T-helper 2 cell treated with Interferon-gamma antibody and Interleukin-4, amounts not matched to agents 5 μg/mL and 100 μg/mL, for 36 hours (primary cell): ENCODE data around the gene TMEM61.

Experiments
- DNase-seq: peaks from one replicate; pipeline ENCODE4 v3.0.0; 2021; ENCODE audit warnings: low spot score
- H3K27ac Mint-ChIP-seq: one replicate; pipeline ENCODE4 v1.8.0; 2021; ENCODE audit warnings: mild to moderate bottlenecking, mixed read lengths
- H3K27me3 Mint-ChIP-seq: one replicate; pipeline ENCODE4 v1.8.0; 2021; ENCODE audit warnings: low read depth, mixed read lengths
- H3K36me3 Mint-ChIP-seq: one replicate; pipeline ENCODE4 v1.8.0; 2021; ENCODE audit warnings: low read depth, mixed read lengths
- H3K4me1 Mint-ChIP-seq: one replicate; pipeline ENCODE4 v1.8.0; 2021; ENCODE audit warnings: low read depth, mixed read lengths
- H3K4me3 Mint-ChIP-seq: one replicate; pipeline ENCODE4 v1.8.0; 2022; ENCODE audit warnings: mild to moderate bottlenecking, moderate library complexity, mixed read lengths
- H3K9me3 Mint-ChIP-seq: one replicate; pipeline ENCODE4 v1.8.0; 2021; ENCODE audit warnings: mixed read lengths

Gene TMEM61

GRCh38 chr1:54995835-54996234, 15.4 kb downstream of the TMEM61 start:
- Mint-ChIP-seq H3K36me3 (no peaks in the 10 kb centered on the region), H3K9me3 (peaks cover 5% of the 10 kb centered on the region), H3K27ac (peak overlapping the region; percentile 77), H3K27me3 (peaks cover 39% of the 10 kb centered on the region), H3K4me1 (peaks cover 18% of the 10 kb centered on the region), H3K4me3 (peak overlapping the region; percentile 69)
- DNase-seq: no peak

GRCh38 chr1:54996359-54996868, 16.0 kb downstream of the TMEM61 start:
- peak overlapping the region; percentile 77 for H3K27ac Mint-ChIP-seq

GRCh38 chr1:54996869-54997710, 16.7 kb downstream of the TMEM61 start:
- H3K36me3 Mint-ChIP-seq: no peaks in the 10 kb centered on the region
- peak overlapping the region; percentile 69 for H3K4me3 Mint-ChIP-seq
- no peak for DNase-seq
- H3K27me3 Mint-ChIP-seq: peaks cover 39% of the 10 kb centered on the region
- no peak overlapping the region for H3K27ac Mint-ChIP-seq
- H3K4me1 Mint-ChIP-seq: peaks cover 18% of the 10 kb centered on the region
- H3K9me3 Mint-ChIP-seq: peaks cover 5% of the 10 kb centered on the region

More at GRCh38 chr1:54996359-54996868, 16.0 kb downstream of the TMEM61 start:
- Mint-ChIP-seq H3K9me3 (peaks cover 5% of the 10 kb centered on the region), H3K27me3 (peaks cover 39% of the 10 kb centered on the region), H3K4me3 (peak overlapping the region; percentile 69), H3K4me1 (peaks cover 18% of the 10 kb centered on the region), H3K36me3 (no peaks in the 10 kb centered on the region)
- DNase-seq: peak; percentile 69

GRCh38 chr1:54997711-54997986, 17.2 kb downstream of the TMEM61 start:
- Mint-ChIP-seq H3K36me3 (no peaks in the 10 kb centered on the region), H3K4me3 (no peak overlapping the region), H3K4me1 (peaks cover 18% of the 10 kb centered on the region), H3K27me3 (peaks cover 39% of the 10 kb centered on the region), H3K27ac (no peak overlapping the region), H3K9me3 (peaks cover 5% of the 10 kb centered on the region)
- no peak for DNase-seq

- Mint-ChIP-seq H3K36me3 (no peaks in the 10 kb centered on the region), H3K27ac (no peak overlapping the region), H3K4me3 (no peak overlapping the region), H3K27me3 (peaks cover 39% of the 10 kb centered on the region), H3K9me3 (peaks cover 5% of the 10 kb centered on the region), H3K4me1 (peaks cover 18% of the 10 kb centered on the region)
- DNase-seq: no peak
Observed at GRCh38 chr1:54998100-54998499, 17.7 kb downstream of the TMEM61 start.

GRCh38 chr1:54998677-54999076, 18.2 kb downstream of the TMEM61 start, which contains the start of gene BSND:
BSND (plus strand) TSS chr1:54998933; CDS start chr1:54999187, 254 bp downstream.
- Mint-ChIP-seq H3K27me3 (peaks cover 39% of the 10 kb centered on the region), H3K4me3 (no peak within 1 kb of the TSS), H3K4me1 (peaks cover 18% of the 10 kb centered on the region), H3K9me3 (peaks cover 5% of the 10 kb centered on the region), H3K36me3 (no peaks in the 10 kb centered on the region), H3K27ac (no peak within 1 kb of the TSS)
- DNase-seq: no peak

GRCh38 chr1:55000110-55001085, 20.0 kb downstream of the TMEM61 start:
- Mint-ChIP-seq H3K27me3 (peaks cover 31% of the 10 kb centered on the region), H3K4me3 (no peak overlapping the region), H3K9me3 (peaks cover 5% of the 10 kb centered on the region), H3K27ac (no peak overlapping the region), H3K36me3 (no peaks in the 10 kb centered on the region), H3K4me1 (peaks cover 12% of the 10 kb centered on the region)
- no peak for DNase-seq

GRCh38 chr1:55001311-55001710, 20.9 kb downstream of the TMEM61 start:
- Mint-ChIP-seq H3K36me3 (no peaks in the 10 kb centered on the region), H3K27me3 (peaks cover 23% of the 10 kb centered on the region), H3K4me3 (no peak overlapping the region), H3K27ac (no peak overlapping the region), H3K9me3 (peaks cover under 1% of the 10 kb centered on the region), H3K4me1 (peaks cover 3% of the 10 kb centered on the region)
- DNase-seq: no peak

- Mint-ChIP-seq H3K27me3 (peaks cover 11% of the 10 kb centered on the region), H3K36me3 (no peaks in the 10 kb centered on the region), H3K4me1 (no peaks in the 10 kb centered on the region), H3K9me3 (no peaks in the 10 kb centered on the region), H3K4me3 (no peak overlapping the region), H3K27ac (no peak overlapping the region)
- DNase-seq: no peak
Observed at GRCh38 chr1:55002686-55003085, 22.3 kb downstream of the TMEM61 start.

GRCh38 chr1:55005351-55006140, 25.1 kb downstream of the TMEM61 start:
- Mint-ChIP-seq H3K4me3 (no peak overlapping the region), H3K27me3 (peaks cover 1% of the 10 kb centered on the region), H3K4me1 (no peaks in the 10 kb centered on the region), H3K9me3 (no peaks in the 10 kb centered on the region), H3K27ac (no peak overlapping the region), H3K36me3 (no peaks in the 10 kb centered on the region)
- DNase-seq: no peak

- H3K4me1 Mint-ChIP-seq: no peaks in the 10 kb centered on the region
Observed at GRCh38 chr1:55006931-55007330, 26.5 kb downstream of the TMEM61 start.

GRCh38 chr1:55007625-55008024, 27.2 kb downstream of the TMEM61 start:
- no peak overlapping the region for H3K27ac Mint-ChIP-seq
- H3K36me3 Mint-ChIP-seq: no peaks in the 10 kb centered on the region
- H3K27me3 Mint-ChIP-seq: no peaks in the 10 kb centered on the region
- H3K9me3 Mint-ChIP-seq: no peaks in the 10 kb centered on the region
- H3K4me3 Mint-ChIP-seq: no peak overlapping the region
- no peaks in the 10 kb centered on the region for H3K4me1 Mint-ChIP-seq
- no peak for DNase-seq

More at GRCh38 chr1:55006931-55007330, 26.5 kb downstream of the TMEM61 start:
- H3K27me3 Mint-ChIP-seq: no peaks in the 10 kb centered on the region
- no peaks in the 10 kb centered on the region for H3K36me3 Mint-ChIP-seq
- no peak overlapping the region for H3K27ac Mint-ChIP-seq
- DNase-seq: no peak
- no peak overlapping the region for H3K4me3 Mint-ChIP-seq
- no peaks in the 10 kb centered on the region for H3K9me3 Mint-ChIP-seq

GRCh38 chr1:55010194-55010886, 29.9 kb downstream of the TMEM61 start:
- DNase-seq: no peak
- no peaks in the 10 kb centered on the region for H3K4me1 Mint-ChIP-seq
- no peak overlapping the region for H3K27ac Mint-ChIP-seq
- H3K36me3 Mint-ChIP-seq: no peaks in the 10 kb centered on the region
- H3K9me3 Mint-ChIP-seq: no peaks in the 10 kb centered on the region
- no peak overlapping the region for H3K4me3 Mint-ChIP-seq
- peaks cover 4% of the 10 kb centered on the region for H3K27me3 Mint-ChIP-seq
